CD4-positive, alpha-beta T cell treated with Interleukin-15 for 1 hour (primary cell): ENCODE measurements around the gene SERP2.

Experiments used
- DNase-seq: peaks from one replicate; pipeline ENCODE4 v3.0.0-alpha.2; 2020

SERP2 gene

GRCh38 chr13:44359983-44360375 lies 13.6 kb upstream of the SERP2 start:
- DNase-seq: no peak

- DNase-seq: no peak
Observed at GRCh38 chr13:44362394-44363040, 11.1 kb upstream of the SERP2 start.

GRCh38 chr13:44363631-44364344 lies 9.8 kb upstream of the SERP2 start:
- DNase-seq: no peak

- DNase-seq: no peak
Observed at GRCh38 chr13:44364345-44365000, 9.2 kb upstream of the SERP2 start.

- no peak for DNase-seq
Observed at GRCh38 chr13:44365008-44365407, 8.6 kb upstream of the SERP2 start.

GRCh38 chr13:44365899-44366298 lies 7.7 kb upstream of the SERP2 start:
- DNase-seq: no peak

- no peak for DNase-seq
Observed at GRCh38 chr13:44368062-44368591, 5.5 kb upstream of the SERP2 start.

- no peak for DNase-seq
Observed at GRCh38 chr13:44368599-44369368, 4.8 kb upstream of the SERP2 start.

- DNase-seq: no peak
Observed at GRCh38 chr13:44371421-44371820, 2.2 kb upstream of the SERP2 start.

GRCh38 chr13:44373247-44373600 lies 400 bp upstream of the SERP2 start:
- no peak for DNase-seq

GRCh38 chr13:44374348-44374712 lies 706 bp downstream of the SERP2 start:
- DNase-seq: no peak

- no peak for DNase-seq
Observed at GRCh38 chr13:44378277-44378676, 4.7 kb downstream of the SERP2 start.

GRCh38 chr13:44379885-44380284 lies 6.3 kb downstream of the SERP2 start:
- DNase-seq: no peak

- DNase-seq: no peak
Observed at GRCh38 chr13:44380404-44381165, 7.0 kb downstream of the SERP2 start.

GRCh38 chr13:44382635-44383145 lies 9.1 kb downstream of the SERP2 start:
- DNase-seq: no peak

GRCh38 chr13:44383945-44384344 lies 10.3 kb downstream of the SERP2 start:
- no peak for DNase-seq

- no peak for DNase-seq
Observed at GRCh38 chr13:44384778-44385177, 11.2 kb downstream of the SERP2 start.

- DNase-seq: no peak
Observed at GRCh38 chr13:44385401-44385800, 11.8 kb downstream of the SERP2 start.

- no peak for DNase-seq
Observed at GRCh38 chr13:44385847-44386246, 12.2 kb downstream of the SERP2 start.

GRCh38 chr13:44386913-44387556 lies 13.4 kb downstream of the SERP2 start:
- no peak for DNase-seq

GRCh38 chr13:44388427-44389059 lies 14.9 kb downstream of the SERP2 start:
- DNase-seq: no peak
